HEK293T (cell line): ENCODE results near the gene SUN3.

Source experiments
- BHLHE40 ChIP-seq: fragments of 450-650 bp; IDR thresholded peaks from 2 replicates; pipeline ENCODE4 v1.6.1; 2016; ENCODE audit warnings: mild to moderate bottlenecking, moderate library complexity, borderline replicate concordance
- FOXM1 ChIP-seq: fragments of 450-650 bp; IDR thresholded peaks from 2 replicates; pipeline ENCODE4 v1.6.1; 2017; ENCODE audit warnings: mild to moderate bottlenecking, borderline replicate concordance
- HDGF ChIP-seq: fragments of 450-650 bp; IDR thresholded peaks from 2 replicates; pipeline ENCODE4 v1.6.1; 2017; ENCODE audit warnings: antibody characterized with exemption, borderline replicate concordance
- L3MBTL2 ChIP-seq: fragments of 450-650 bp; conservative IDR thresholded peaks from 2 replicates; pipeline ENCODE4 v1.6.1; 2016; ENCODE audit warnings: mild to moderate bottlenecking
- SP1 ChIP-seq: fragments of 450-650 bp; IDR thresholded peaks from 2 replicates; pipeline ENCODE4 v1.6.1; 2017
- SUZ12 ChIP-seq: fragments of 450-650 bp; IDR thresholded peaks from 2 replicates; pipeline ENCODE4 v1.6.1; 2016; ENCODE audit warnings: mild to moderate bottlenecking
- TF ChIP-seq, protein P1 (sequence below): fragments of 450-650 bp; IDR thresholded peaks from 2 replicates; pipeline ENCODE4 v1.6.1; 2016

DNA sequence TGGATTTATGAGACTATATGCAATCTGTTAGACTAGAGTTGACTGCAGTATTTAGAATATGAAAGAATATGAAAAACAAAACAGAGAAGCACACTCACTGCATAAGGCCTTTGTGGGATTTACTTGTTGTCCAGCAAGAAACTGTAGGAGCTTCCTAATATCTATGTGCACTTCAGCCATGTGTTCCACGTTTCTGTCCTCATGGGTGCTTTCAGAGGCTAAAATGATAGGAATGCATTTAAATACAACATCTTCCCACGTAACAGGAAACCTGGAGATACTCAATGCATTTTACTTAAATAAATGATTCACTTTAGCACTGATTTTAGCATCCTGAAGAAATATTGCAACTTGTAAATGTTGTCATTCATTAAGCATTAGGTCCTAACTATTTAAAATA lies 61.2 kb downstream of the SUN3 start:
- TF ChIP-seq L3MBTL2 = no peak
- no peak for TF ChIP-seq BHLHE40
- TF ChIP-seq, protein P1, sequence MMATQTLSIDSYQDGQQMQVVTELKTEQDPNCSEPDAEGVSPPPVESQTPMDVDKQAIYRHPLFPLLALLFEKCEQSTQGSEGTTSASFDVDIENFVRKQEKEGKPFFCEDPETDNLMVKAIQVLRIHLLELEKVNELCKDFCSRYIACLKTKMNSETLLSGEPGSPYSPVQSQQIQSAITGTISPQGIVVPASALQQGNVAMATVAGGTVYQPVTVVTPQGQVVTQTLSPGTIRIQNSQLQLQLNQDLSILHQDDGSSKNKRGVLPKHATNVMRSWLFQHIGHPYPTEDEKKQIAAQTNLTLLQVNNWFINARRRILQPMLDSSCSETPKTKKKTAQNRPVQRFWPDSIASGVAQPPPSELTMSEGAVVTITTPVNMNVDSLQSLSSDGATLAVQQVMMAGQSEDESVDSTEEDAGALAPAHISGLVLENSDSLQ = no peak
- no peak for TF ChIP-seq FOXM1
- TF ChIP-seq SUZ12 = no peak
- no peak for TF ChIP-seq HDGF
- no peak for TF ChIP-seq SP1
